ENCODE results near the gene GPC5. TPM values are rescaled to one million over a fixed set of nuclear protein-coding genes. Genes with fewer than 3 reads are reported as not detected.

GPC5 gene
- total and polyA plus RNA-seq, 2 of the 13 experiments (the other 11 are each of a cell fraction or from before 2014, with no cell fraction given), result 0.02 to 0.07 TPM

DNA sequence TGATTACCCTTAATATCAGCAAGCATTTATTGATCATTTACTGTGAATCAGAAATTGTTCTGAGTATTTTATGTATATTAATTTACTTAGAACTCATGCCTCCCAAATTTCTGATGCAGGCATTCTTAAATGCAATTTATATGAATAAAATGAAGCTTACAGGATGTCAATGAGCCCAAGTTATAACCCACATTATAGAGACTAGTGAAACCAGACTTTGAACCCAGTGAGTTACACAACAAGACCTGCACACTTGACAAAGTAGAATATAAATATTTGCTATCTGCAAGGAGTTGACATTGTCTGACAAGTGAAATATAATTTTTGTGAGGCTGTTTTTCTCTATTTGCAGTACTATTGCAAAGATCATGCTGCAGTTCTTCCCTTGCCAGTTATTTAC, 656.0 kb downstream of the GPC5 start:
- no peaks in the 10 kb centered on the region for H3K27me3 ChIP-seq (ENCODE audit: control insufficient read depth in 1 of 2, insufficient read depth in 2 of 2, low read length in 2 of 2)
- ChIA-PET POLR2A (no interaction called here), CTCF (ENCODE audit: low intra/inter-chr PET ratio, low total read pairs) (no interaction called here)
- peaks cover 18% of the 10 kb centered on the region for H3K4me1 ChIP-seq (ENCODE audit: insufficient read depth, low read length)
- FAIRE-seq (peak; percentile 57), ATAC-seq (peak; percentile 91), DNase-seq (ENCODE audit: low spot score) (peak; percentile 71)
- H3K27ac ChIP-seq (ENCODE audit: extremely low read length, insufficient read depth, low read length), result no peak overlapping the region
- H3K9ac ChIP-seq (ENCODE audit: insufficient read depth, low read depth, low read length), result no peak overlapping the region
- H3K9me3 ChIP-seq (ENCODE audit: low read length), result no peaks in the 10 kb centered on the region
- no peaks in the 10 kb centered on the region for H3K36me3 ChIP-seq (replicated peaks in 1 of 2; ENCODE audit: control insufficient read depth in 1 of 2, insufficient read depth in 2 of 2, low read length in 2 of 2)
- no peaks in the 10 kb centered on the region for H3K79me2 ChIP-seq (ENCODE audit: insufficient read depth, low read length)
- in situ Hi-C loops (cut with HindIII; ENCODE audit: extremely low pct_ligation_motif_present, low pct_unique_long_range_greater_than_20kb) (no loop called here), intact Hi-C loops (cut with micrococcal nuclease; ENCODE audit: unreplicated experiment) (no loop called here)
- H3K4me3 ChIP-seq (replicated peaks in 1 of 3; ENCODE audit: insufficient read depth in 1 of 3, low read depth in 2 of 3, low read length in 3 of 3), result no peak overlapping the region
- H3K4me2 ChIP-seq (ENCODE audit: low read depth, low read length), result peak overlapping the region; percentile 16
- H2AFZ ChIP-seq (ENCODE audit: low read length), result no peak overlapping the region
- no peaks in the 10 kb centered on the region for H4K20me1 ChIP-seq (ENCODE audit: insufficient read depth, low read length)
- no TSS peak for BruUV-seq (replicated peaks)
- TF ChIP-seq GZF1 (CRISPR knock-in tag; IDR thresholded peaks at IDR 0.05), result no peak
- TF ChIP-seq ZNF564 (CRISPR knock-in tag; IDR thresholded peaks at IDR 0.05), result no peak
- TF ChIP-seq, protein P1, sequence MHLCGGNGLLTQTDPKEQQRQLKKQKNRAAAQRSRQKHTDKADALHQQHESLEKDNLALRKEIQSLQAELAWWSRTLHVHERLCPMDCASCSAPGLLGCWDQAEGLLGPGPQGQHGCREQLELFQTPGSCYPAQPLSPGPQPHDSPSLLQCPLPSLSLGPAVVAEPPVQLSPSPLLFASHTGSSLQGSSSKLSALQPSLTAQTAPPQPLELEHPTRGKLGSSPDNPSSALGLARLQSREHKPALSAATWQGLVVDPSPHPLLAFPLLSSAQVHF (CRISPR knock-in tag; IDR thresholded peaks at IDR 0.05), result no peak
- no peak for TF ChIP-seq STAT5B (CRISPR knock-in tag; IDR thresholded peaks at IDR 0.05)
- no peak; the same call in 1 of the 2 replicates for TF ChIP-seq KAT8 (CRISPR knock-in tag; IDR thresholded peaks at IDR 0.05)
- no peak for TF ChIP-seq ZNF101 (CRISPR knock-in tag; IDR thresholded peaks at IDR 0.05; ENCODE audit: borderline replicate concordance, low read depth)
- TF ChIP-seq SOX6 (IDR thresholded peaks at IDR 0.05), result no peak
- TF ChIP-seq SOX6 (CRISPR knock-in tag; IDR thresholded peaks at IDR 0.05), result peak; percentile 66; the same call in 1 of the 2 replicates
- no peak for TF ChIP-seq ZNF598 (CRISPR knock-in tag; IDR thresholded peaks at IDR 0.05; ENCODE audit: borderline replicate concordance)
- no peak for TF ChIP-seq ZZZ3 (CRISPR knock-in tag; IDR thresholded peaks at IDR 0.05; ENCODE audit: borderline replicate concordance)
- no peak for TF ChIP-seq ONECUT2 (CRISPR knock-in tag; IDR thresholded peaks at IDR 0.05)
- TF ChIP-seq PHF5A (CRISPR knock-in tag; IDR thresholded peaks at IDR 0.05; ENCODE audit: low read depth, unreplicated experiment), result no peak
- no peak for TF ChIP-seq MXI1 (IDR thresholded peaks at IDR 0.05; ENCODE audit: borderline replicate concordance, low read depth, low read length)
- TF ChIP-seq, protein P2, sequence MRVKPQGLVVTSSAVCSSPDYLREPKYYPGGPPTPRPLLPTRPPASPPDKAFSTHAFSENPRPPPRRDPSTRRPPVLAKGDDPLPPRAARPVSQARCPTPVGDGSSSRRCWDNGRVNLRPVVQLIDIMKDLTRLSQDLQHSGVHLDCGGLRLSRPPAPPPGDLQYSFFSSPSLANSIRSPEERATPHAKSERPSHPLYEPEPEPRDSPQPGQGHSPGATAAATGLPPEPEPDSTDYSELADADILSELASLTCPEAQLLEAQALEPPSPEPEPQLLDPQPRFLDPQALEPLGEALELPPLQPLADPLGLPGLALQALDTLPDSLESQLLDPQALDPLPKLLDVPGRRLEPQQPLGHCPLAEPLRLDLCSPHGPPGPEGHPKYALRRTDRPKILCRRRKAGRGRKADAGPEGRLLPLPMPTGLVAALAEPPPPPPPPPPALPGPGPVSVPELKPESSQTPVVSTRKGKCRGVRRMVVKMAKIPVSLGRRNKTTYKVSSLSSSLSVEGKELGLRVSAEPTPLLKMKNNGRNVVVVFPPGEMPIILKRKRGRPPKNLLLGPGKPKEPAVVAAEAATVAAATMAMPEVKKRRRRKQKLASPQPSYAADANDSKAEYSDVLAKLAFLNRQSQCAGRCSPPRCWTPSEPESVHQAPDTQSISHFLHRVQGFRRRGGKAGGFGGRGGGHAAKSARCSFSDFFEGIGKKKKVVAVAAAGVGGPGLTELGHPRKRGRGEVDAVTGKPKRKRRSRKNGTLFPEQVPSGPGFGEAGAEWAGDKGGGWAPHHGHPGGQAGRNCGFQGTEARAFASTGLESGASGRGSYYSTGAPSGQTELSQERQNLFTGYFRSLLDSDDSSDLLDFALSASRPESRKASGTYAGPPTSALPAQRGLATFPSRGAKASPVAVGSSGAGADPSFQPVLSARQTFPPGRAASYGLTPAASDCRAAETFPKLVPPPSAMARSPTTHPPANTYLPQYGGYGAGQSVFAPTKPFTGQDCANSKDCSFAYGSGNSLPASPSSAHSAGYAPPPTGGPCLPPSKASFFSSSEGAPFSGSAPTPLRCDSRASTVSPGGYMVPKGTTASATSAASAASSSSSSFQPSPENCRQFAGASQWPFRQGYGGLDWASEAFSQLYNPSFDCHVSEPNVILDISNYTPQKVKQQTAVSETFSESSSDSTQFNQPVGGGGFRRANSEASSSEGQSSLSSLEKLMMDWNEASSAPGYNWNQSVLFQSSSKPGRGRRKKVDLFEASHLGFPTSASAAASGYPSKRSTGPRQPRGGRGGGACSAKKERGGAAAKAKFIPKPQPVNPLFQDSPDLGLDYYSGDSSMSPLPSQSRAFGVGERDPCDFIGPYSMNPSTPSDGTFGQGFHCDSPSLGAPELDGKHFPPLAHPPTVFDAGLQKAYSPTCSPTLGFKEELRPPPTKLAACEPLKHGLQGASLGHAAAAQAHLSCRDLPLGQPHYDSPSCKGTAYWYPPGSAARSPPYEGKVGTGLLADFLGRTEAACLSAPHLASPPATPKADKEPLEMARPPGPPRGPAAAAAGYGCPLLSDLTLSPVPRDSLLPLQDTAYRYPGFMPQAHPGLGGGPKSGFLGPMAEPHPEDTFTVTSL (CRISPR knock-in tag; IDR thresholded peaks at IDR 0.05; ENCODE audit: borderline replicate concordance), result peak; percentile 89; the same call in 1 of the 2 replicates
- 0 out of 2 replicates have a peak, but pooled peaks have one; percentile 33 for TF ChIP-seq ZNF792 (CRISPR knock-in tag; IDR thresholded peaks at IDR 0.05)
- TF ChIP-seq, protein P3, sequence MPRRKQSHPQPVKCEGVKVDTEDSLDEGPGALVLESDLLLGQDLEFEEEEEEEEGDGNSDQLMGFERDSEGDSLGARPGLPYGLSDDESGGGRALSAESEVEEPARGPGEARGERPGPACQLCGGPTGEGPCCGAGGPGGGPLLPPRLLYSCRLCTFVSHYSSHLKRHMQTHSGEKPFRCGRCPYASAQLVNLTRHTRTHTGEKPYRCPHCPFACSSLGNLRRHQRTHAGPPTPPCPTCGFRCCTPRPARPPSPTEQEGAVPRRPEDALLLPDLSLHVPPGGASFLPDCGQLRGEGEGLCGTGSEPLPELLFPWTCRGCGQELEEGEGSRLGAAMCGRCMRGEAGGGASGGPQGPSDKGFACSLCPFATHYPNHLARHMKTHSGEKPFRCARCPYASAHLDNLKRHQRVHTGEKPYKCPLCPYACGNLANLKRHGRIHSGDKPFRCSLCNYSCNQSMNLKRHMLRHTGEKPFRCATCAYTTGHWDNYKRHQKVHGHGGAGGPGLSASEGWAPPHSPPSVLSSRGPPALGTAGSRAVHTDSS (CRISPR knock-in tag; conservative IDR thresholded peaks at IDR 0.05), result no peak
- TF ChIP-seq, protein P4, sequence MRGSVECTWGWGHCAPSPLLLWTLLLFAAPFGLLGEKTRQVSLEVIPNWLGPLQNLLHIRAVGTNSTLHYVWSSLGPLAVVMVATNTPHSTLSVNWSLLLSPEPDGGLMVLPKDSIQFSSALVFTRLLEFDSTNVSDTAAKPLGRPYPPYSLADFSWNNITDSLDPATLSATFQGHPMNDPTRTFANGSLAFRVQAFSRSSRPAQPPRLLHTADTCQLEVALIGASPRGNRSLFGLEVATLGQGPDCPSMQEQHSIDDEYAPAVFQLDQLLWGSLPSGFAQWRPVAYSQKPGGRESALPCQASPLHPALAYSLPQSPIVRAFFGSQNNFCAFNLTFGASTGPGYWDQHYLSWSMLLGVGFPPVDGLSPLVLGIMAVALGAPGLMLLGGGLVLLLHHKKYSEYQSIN (CRISPR knock-in tag; IDR thresholded peaks at IDR 0.05; ENCODE audit: borderline replicate concordance), result no peak
- peak; percentile 50; the same call in 1 of the 2 replicates for TF ChIP-seq SOX5 (CRISPR knock-in tag; IDR thresholded peaks at IDR 0.05; ENCODE audit: borderline replicate concordance)

Data from HepG2 (cell line).